HTERT RPE-1 (cell line): ENCODE data around the gene CARD9.
"Not testable (repeated sequence)": the region's sequence is repeated elsewhere in the genome, so short reads cannot be mapped to it uniquely, and the experiment has no call there.

Source experiments
- in situ Hi-C: fragments of 300-500 bp; cut with MboI; formaldehyde crosslinking; loops from 4 replicates; pipeline ENCODE4 v1.14.3; 2020; ENCODE audit warnings: low sequenced_read_pairs

The CARD9 gene, protein sequence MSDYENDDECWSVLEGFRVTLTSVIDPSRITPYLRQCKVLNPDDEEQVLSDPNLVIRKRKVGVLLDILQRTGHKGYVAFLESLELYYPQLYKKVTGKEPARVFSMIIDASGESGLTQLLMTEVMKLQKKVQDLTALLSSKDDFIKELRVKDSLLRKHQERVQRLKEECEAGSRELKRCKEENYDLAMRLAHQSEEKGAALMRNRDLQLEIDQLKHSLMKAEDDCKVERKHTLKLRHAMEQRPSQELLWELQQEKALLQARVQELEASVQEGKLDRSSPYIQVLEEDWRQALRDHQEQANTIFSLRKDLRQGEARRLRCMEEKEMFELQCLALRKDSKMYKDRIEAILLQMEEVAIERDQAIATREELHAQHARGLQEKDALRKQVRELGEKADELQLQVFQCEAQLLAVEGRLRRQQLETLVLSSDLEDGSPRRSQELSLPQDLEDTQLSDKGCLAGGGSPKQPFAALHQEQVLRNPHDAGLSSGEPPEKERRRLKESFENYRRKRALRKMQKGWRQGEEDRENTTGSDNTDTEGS

GRCh38 chr9:136373300-136374182 lies at the start of gene CARD9:
Gene CARD9, minus strand, starts transcription at chr9:136373669. Its CDS starts 1,591 bp downstream, at chr9:136372078.
- in situ Hi-C loops, result no loop called here

GRCh38 chr9:136422876-136423275 lies 49.4 kb upstream of the CARD9 start:
- in situ Hi-C loops, result no loop called here

DNA sequence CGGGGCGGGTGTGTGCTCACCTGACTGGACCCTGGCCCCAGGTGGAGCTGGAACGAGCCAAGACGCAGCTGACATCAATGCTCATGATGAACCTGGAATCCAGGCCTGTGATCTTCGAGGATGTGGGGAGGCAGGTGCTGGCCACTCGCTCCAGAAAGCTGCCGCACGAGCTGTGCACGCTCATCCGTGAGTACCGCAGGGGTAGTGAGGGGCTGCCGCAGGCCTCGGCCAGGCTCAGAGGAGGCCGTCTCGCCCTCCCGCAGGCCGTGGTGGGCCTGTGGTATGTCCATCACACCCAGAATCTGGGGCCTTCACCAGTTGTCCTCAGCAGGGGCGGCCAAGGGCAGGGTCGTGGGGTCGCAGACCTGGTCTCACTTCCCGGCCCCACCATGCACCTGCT lies 48.3 kb upstream of the CARD9 start:
- in situ Hi-C loops, result no loop called here

DNA sequence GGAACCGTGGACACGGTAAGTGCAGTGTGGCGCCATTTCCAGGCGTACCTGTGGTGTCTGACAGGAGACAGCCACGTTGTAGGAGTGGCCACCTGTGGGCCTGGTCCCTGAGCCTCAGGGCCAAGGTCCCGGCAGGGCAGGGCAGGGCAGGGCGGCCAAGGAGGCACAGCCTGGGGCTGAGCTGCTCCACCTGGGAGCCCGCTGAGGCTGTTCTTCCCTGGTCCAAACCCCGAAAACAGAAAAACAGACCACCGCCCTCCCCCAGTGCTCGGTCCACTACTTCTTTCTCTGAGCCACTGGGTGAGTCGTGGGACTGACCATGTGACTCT lies 45.6 kb upstream of the CARD9 start:
- in situ Hi-C loops, result no loop called here

DNA sequence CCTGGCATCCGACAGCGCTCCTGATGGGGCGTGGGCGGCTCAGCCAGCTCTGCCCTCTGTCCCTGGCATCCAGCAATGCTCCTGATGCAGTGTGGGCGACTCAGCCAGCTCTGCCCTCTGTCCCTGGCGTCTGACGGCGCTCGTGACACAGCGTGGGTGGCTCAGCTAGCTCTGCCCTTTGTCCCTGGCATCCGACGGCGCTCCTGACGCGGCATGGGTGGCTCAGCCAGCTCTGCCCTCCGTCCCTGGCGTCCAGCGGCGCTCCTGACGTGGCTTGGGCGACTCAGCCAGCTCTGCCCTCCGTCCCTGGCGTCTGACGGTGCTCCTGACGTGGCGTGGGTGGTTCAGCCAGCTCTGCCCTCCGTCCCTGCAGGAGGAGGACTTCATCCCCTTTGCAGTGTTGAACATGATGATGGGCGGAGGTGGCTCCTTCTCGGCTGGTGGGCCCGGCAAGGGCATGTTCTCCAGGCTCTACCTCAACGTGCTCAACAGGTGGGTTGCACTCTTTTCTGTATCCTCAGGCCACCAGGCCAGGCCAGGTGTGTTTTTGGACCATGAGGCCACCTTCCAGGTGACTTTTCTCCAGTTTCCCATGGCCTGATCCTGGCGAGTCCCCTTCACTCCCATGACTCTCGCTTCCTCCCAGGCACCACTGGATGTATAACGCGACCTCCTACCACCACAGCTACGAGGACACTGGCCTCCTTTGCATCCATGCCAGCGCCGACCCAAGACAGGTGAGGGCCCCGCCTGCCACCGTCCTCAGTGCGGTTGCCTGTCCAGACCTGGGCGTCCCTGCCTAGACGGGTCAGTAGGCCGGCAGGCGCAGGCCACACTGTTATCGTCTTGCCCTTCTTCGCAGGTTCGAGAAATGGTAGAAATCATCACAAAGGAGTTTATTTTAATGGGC lies 45.0 kb upstream of the CARD9 start:
- in situ Hi-C loops, result no loop called here

- in situ Hi-C loops, result no loop called here
Measured at GRCh38 chr9:136416914-136417313, 43.4 kb upstream of the CARD9 start.

DNA sequence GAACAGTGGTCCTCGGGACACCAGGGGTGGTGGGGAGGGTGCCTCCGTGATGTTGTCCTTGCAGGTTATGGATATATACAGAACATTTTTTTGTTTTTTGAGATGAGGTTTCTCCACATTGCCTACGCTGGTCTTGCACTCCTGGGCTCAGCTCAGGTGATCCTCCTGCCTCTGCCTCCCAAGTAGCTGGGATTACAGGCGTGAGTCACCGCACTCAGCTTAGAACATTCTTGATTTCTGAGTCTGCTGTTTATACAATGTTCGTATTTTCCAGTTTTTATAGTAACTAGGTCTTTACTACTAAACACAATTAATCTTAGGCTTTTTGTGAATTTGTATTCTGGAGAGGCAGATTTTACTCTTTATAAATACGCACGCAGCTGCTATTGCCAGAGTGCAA lies 43.0 kb upstream of the CARD9 start:
- in situ Hi-C loops, result no loop called here

GRCh38 chr9:136412962-136413361 lies 39.5 kb upstream of the CARD9 start:
- in situ Hi-C loops, result no loop called here

DNA sequence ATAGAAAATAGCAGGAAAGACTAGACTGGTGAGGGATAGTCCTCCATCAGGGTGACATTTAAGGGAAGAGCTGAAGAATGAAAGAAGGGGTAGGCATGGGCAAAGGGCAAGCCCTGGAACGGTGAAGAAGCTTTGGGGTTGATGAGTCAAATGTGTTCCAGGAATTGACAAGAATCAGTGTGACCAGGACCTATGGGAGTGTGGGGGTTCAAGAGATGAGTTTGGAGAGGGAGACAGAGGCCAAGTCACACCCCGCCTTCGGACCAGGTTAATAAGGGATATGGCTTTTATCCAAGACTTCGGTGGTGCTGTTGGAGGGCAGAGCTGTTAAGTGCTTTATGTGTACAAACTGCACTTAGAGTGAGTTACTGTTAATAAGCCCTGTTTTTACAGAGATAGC lies 37.9 kb upstream of the CARD9 start:
- in situ Hi-C loops, result no loop called here

DNA sequence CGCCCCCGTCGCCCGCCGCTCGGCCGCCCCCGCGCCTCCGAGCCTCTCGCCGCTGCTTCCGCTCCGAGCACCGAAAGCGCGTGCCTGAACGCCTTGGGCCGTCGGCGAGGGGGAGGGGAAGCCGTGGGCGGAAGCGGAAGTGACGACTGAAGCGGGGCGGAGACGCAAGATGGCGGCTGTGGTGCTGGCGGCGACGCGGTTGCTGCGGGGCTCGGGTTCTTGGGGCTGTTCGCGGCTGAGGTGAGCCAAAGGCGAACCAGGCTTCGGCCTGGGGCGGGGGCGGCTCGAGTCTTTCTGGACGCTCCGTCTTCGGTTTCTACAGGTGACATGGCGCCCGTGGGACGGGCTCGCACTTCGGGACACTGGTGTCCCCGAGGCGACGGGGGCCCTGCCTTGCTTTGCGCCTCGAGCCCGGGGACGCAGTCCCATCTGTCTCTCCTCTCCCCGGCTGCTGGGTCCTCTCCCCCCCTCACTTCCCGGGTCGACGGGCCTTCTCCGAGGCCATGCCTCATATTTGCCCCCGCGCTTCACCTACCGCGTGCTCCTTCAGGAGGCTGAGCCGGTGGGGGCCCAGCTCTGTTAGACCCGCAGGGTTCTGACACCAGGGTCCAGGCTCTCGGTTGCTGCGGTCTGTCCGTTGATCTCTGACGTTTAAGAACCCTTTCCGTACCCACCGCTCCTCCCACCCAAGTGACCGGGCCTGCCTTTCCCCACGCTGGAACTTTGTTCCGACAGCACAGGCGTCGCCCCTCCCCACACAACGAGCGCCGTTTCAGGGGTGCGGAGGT lies 37.2 kb upstream of the CARD9 start, which contains the start of the genes ENTR1 and PMPCA:
ENTR1 (minus strand) TSS at position 115 of the 788 bp plus-strand sequence. CDS start 217 bp downstream, outside the sequence.
PMPCA (plus strand) TSS at position 159 of the 788 bp plus-strand sequence; CDS start at position 170, 11 bp downstream.
- in situ Hi-C loops, result no loop called here

GRCh38 chr9:136409557-136410455 lies 36.3 kb upstream of the CARD9 start:
- in situ Hi-C loops, result no loop called here

- in situ Hi-C loops, result no loop called here
Measured at GRCh38 chr9:136407911-136408310, 34.4 kb upstream of the CARD9 start.

DNA sequence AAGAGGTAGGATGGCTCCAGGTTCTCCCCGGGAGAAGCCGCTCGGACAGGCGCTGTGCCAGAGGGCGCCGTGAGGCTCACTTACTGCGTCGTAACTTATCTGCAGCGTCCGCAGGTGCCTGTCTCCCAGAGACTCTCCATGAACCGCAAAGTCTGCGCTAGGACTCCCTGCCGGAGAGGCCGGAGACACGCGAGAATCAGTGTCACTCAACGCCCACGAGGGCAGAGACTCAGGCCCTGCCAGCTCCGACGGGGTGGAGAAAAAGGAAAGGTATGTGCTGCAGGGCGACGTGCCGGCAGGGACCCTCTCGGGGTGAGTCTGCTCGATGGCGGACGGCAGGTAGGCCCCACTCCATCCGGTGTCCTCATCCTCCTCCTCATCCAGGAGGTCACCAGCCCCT lies 33.6 kb upstream of the CARD9 start:
- in situ Hi-C loops, result not testable (repeated sequence)

DNA sequence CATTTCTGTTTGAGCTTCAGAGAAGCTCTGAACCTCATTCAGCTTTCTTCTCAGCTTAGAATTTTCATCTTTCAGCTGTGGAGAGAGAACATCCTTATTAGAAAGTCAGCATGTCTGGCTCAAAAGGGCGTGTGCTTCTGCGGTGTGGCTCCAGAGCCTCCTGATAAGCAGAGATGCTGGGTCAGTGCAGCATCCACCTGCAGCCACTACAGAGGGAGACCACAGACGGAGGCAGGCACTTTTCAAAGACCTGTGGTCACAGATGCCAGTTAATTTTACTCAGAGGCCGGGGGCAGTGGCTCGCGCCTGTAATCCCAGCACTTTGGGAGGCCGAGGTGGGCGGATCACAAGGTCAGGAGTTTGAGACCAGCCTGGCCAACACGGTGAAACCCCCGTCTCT lies 32.4 kb upstream of the CARD9 start:
- in situ Hi-C loops, result not testable (repeated sequence)

GRCh38 chr9:136405481-136405880 lies 32.0 kb upstream of the CARD9 start:
- in situ Hi-C loops, result no loop called here

DNA sequence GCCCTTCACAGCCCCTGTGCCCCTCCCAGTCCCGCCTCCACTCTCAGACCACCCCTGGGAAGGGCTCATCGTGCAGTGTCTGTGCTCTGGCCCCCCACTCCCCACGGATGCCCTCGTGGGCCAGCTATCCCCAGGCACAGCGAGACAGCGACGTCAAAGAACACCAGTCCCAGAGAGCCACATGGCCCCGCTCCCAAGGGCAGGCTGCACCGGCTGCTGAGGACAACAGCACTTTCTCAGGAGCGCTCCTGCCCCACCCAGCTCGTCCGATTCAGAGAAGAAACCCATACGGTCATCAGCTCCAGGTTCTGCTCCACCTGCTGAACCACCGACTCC lies 31.3 kb upstream of the CARD9 start:
- in situ Hi-C loops, result no loop called here

- in situ Hi-C loops, result no loop called here
Measured at GRCh38 chr9:136403915-136404800, 30.7 kb upstream of the CARD9 start.

DNA sequence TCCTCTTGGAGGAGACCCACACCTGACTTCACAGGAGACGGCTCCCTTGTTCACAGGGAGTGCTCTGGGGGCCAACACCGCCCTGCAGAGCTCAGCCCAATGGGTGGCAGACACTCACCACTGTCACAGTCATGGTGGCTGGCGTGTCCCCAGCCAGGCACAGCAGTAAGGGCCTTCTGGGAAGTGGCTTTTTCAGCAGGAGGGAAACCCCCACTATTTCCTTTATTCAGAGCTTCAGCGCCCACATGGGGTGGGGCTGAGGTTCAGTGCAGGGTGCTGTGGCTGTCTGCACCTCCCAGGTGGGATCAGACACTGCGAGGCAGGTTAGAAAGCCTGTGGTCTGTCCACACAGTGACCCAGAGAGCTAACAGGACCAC lies 30.1 kb upstream of the CARD9 start:
- in situ Hi-C loops, result no loop called here
